Measurements from ENCODE around the gene CDIP1. TPM values are rescaled to one million over a fixed set of nuclear protein-coding genes. Genes with fewer than 3 reads are reported as not detected.

The CDIP1 gene
- total RNA-seq, 1 experiment from 2014 or later, result 49.7 TPM

DNA sequence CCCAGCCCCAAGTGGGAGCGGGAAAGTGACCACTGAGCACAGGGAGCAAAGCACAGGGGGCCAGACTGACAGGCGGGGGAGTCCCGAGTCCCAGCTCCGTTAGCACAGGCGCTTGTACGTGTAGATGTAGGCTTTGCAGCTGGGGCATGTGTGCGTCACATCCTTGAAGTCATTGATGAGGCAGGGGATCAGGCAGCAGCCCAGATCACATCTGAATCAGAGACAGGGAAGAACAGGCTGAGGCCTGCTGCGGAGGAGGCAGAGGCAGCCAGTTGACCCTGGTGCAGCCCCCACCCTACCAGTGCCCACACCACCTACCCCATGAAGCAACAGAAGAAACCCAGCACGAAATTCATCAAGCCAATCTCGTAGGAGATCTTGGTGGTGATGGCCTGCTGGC, 26.1 kb downstream of the CDIP1 start:
- Histone ChIP-seq H2AFZ (ENCODE audit: low read length) (no peak overlapping the region), H4K8ac (replicated peaks; ENCODE audit: insufficient read length, low read depth, low read length) (no peak overlapping the region), H4K91ac (ENCODE audit: insufficient read length, low read depth, low read length) (no peak overlapping the region), H3K4ac (ENCODE audit: low read depth, low read length) (no peak overlapping the region), H3K18ac (ENCODE audit: insufficient read length, low read depth, low read length) (no peak overlapping the region), H3K4me1 (ENCODE audit: insufficient read depth, low read length) (no peaks in the 10 kb centered on the region), H3K9me3 (ENCODE audit: control insufficient read depth, low read depth, low read length) (no peaks in the 10 kb centered on the region), H2BK20ac (ENCODE audit: low read depth, low read length, poor library complexity, severe bottlenecking) (no peak overlapping the region), H4K5ac (ENCODE audit: insufficient read length, low read depth, low read length) (no peak overlapping the region), H3K79me2 (ENCODE audit: insufficient read depth, low read length) (no peaks in the 10 kb centered on the region), H3K9ac (ENCODE audit: extremely low read depth, insufficient read length, low read length) (no peak overlapping the region), H4K20me1 (ENCODE audit: control insufficient read depth, insufficient read depth, insufficient read length) (no peaks in the 10 kb centered on the region), H3K79me1 (ENCODE audit: insufficient read depth, low read depth, low read length, poor library complexity, severe bottlenecking) (no peaks in the 10 kb centered on the region), H3K4me2 (ENCODE audit: insufficient read depth, insufficient read length, low read length) (no peak overlapping the region), H3K56ac (ENCODE audit: insufficient read length, low read depth, low read length) (no peak overlapping the region), H2BK15ac (ENCODE audit: low read depth, low read length) (no peak overlapping the region), H2BK5ac (ENCODE audit: insufficient read length, low read length) (no peak overlapping the region), H3K23me2 (ENCODE audit: insufficient read length, low read depth, low read length, poor library complexity, severe bottlenecking) (no peaks in the 10 kb centered on the region), H3T11ph (ENCODE audit: low read length) (no peak overlapping the region), H2BK120ac (ENCODE audit: low read depth, low read length, poor library complexity, severe bottlenecking) (no peak overlapping the region), H2BK12ac (ENCODE audit: insufficient read length, low read depth, low read length) (no peak overlapping the region), H2AK5ac (ENCODE audit: insufficient read length, low read length) (no peak overlapping the region), H3K14ac (ENCODE audit: insufficient read depth, low read length) (no peak overlapping the region), H3K27me3 (ENCODE audit: insufficient read depth, low read length) (no peaks in the 10 kb centered on the region), H3K27ac (ENCODE audit: insufficient read length, low read depth, low read length) (no peak overlapping the region), H3K23ac (ENCODE audit: insufficient read length, low read depth, low read length) (no peak overlapping the region)
- Mint-ChIP-seq H3K27ac (peak overlapping the region; percentile 16 to 83 (median 78); a peak in 4 of 7 replicates), H3K27me3 (ENCODE audit: low read depth) (no peaks in the 10 kb centered on the region; the same call in 1 of the 2 replicates), H3K4me1 (peaks cover 4 to 11% of the 10 kb centered on the region in 2 experiments; a peak in 3 of 4 replicates), H3K4me3 (no peak overlapping the region), H3K36me3 (ENCODE audit: insufficient read depth in 1 of 3, low read depth in 3 of 3) (peaks cover 16 to 41% (median 41%) of the 10 kb centered on the region in 3 experiments; a peak in 6 of 7 replicates), H3K9me3 (no peaks in the 10 kb centered on the region)
- TF ChIP-seq, protein P1, sequence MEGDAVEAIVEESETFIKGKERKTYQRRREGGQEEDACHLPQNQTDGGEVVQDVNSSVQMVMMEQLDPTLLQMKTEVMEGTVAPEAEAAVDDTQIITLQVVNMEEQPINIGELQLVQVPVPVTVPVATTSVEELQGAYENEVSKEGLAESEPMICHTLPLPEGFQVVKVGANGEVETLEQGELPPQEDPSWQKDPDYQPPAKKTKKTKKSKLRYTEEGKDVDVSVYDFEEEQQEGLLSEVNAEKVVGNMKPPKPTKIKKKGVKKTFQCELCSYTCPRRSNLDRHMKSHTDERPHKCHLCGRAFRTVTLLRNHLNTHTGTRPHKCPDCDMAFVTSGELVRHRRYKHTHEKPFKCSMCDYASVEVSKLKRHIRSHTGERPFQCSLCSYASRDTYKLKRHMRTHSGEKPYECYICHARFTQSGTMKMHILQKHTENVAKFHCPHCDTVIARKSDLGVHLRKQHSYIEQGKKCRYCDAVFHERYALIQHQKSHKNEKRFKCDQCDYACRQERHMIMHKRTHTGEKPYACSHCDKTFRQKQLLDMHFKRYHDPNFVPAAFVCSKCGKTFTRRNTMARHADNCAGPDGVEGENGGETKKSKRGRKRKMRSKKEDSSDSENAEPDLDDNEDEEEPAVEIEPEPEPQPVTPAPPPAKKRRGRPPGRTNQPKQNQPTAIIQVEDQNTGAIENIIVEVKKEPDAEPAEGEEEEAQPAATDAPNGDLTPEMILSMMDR (conservative IDR thresholded peaks at IDR 0.05), result no peak
- no CpG with 5 or more reads among the region's 10 CpGs for WGBS (ENCODE audit: extremely low coverage, insufficient read length, low lambda C conversion rate)
- no peak for DNase-seq
